Choroid plexus epithelial cell (primary cell): ENCODE measurements around the gene RHOJ.

Experiments
- DNase-seq: peaks from one replicate; pipeline ENCODE4 v3.0.0-alpha.2; 2010; ENCODE audit warnings: low read depth
- H3K4me3 ChIP-seq: 2 replicates; pipeline ENCODE4 v1.5.1; 2011; ENCODE audit warnings: low read depth, mild to moderate bottlenecking, control low read depth, low read length, moderate library complexity
- CTCF ChIP-seq: conservative IDR thresholded peaks from 2 replicates; pipeline ENCODE4 v1.5.1; 2011; ENCODE audit warnings: low read depth, mild to moderate bottlenecking, control low read depth, inconsistent platforms, low read length, moderate library complexity

The RHOJ gene

GRCh38 chr14:63269561-63270225 is 65.5 kb downstream of the RHOJ start:
- no peak overlapping the region for H3K4me3 ChIP-seq
- TF ChIP-seq CTCF, result no peak
- no peak for DNase-seq

GRCh38 chr14:63273129-63273528 is 68.9 kb downstream of the RHOJ start:
- H3K4me3 ChIP-seq, result no peak overlapping the region
- no peak for DNase-seq
- TF ChIP-seq CTCF, result no peak

- H3K4me3 ChIP-seq, result no peak overlapping the region
- no peak for TF ChIP-seq CTCF
- no peak for DNase-seq
Observed at GRCh38 chr14:63273717-63274655, 69.7 kb downstream of the RHOJ start.

- H3K4me3 ChIP-seq, result no peak overlapping the region
- no peak for DNase-seq
Observed at GRCh38 chr14:63275611-63276010, 71.4 kb downstream of the RHOJ start.

GRCh38 chr14:63276016-63276415 is 71.8 kb downstream of the RHOJ start:
- no peak for DNase-seq
- TF ChIP-seq CTCF, result no peak

More at GRCh38 chr14:63275611-63276010, 71.4 kb downstream of the RHOJ start:
- no peak for TF ChIP-seq CTCF

GRCh38 chr14:63276492-63277342 is 72.5 kb downstream of the RHOJ start:
- DNase-seq, result peak; percentile 76
- peak; percentile 81 for TF ChIP-seq CTCF
- no peak overlapping the region for H3K4me3 ChIP-seq

More at GRCh38 chr14:63276016-63276415, 71.8 kb downstream of the RHOJ start:
- no peak overlapping the region for H3K4me3 ChIP-seq
